BLaER1 treated with 17β-estradiol and CSF1 and Interleukin-3, amounts not matched to agents 10 nM and 100 nM (cell line): ENCODE data around the gene SMIM1.

Experiments
- H3K27ac ChIP-seq, 11 experiments: shearing (Covaris generic); formaldehyde crosslinking; 2 replicates each; pipeline ENCODE4 v1.8.1; 2022
- H3K27me3 ChIP-seq, 11 experiments: shearing (Covaris generic); formaldehyde crosslinking; 2 replicates each; pipeline ENCODE4 v1.8.1; 2022
- H3K36me3 ChIP-seq, 11 experiments: shearing (Covaris generic); formaldehyde crosslinking; 2 replicates each; pipeline ENCODE4 v1.8.1; 2022
- H3K4me1 ChIP-seq, 10 experiments: shearing (Covaris generic); formaldehyde crosslinking; 2 replicates each; pipeline ENCODE4 v1.8.1; 2022
- H3K4me2 ChIP-seq, 11 experiments: shearing (Covaris generic); formaldehyde crosslinking; 2 replicates each; pipeline ENCODE4 v1.8.1; 2022
- H3K4me3 ChIP-seq, 10 experiments: shearing (Covaris generic); formaldehyde crosslinking; 2 replicates each; pipeline ENCODE4 v1.8.1; 2022
- H3K9ac ChIP-seq, 11 experiments: shearing (Covaris generic); formaldehyde crosslinking; 2 replicates each; pipeline ENCODE4 v1.8.1; 2022
- H3K9me3 ChIP-seq, 11 experiments: shearing (Covaris generic); formaldehyde crosslinking; replicated peaks in 1 of 11; 2 replicates each; pipeline ENCODE4 v1.8.1; 2022
- H4K20me1 ChIP-seq, 11 experiments: shearing (Covaris generic); formaldehyde crosslinking; 2 replicates each; pipeline ENCODE4 v1.8.1; 2022
- Cebpa-rat ChIP-seq, 11 experiments: shearing (Covaris generic); IDR thresholded peaks; 2 replicates each; pipeline ENCODE4 v1.8.1; 2022

SMIM1 gene

DNA sequence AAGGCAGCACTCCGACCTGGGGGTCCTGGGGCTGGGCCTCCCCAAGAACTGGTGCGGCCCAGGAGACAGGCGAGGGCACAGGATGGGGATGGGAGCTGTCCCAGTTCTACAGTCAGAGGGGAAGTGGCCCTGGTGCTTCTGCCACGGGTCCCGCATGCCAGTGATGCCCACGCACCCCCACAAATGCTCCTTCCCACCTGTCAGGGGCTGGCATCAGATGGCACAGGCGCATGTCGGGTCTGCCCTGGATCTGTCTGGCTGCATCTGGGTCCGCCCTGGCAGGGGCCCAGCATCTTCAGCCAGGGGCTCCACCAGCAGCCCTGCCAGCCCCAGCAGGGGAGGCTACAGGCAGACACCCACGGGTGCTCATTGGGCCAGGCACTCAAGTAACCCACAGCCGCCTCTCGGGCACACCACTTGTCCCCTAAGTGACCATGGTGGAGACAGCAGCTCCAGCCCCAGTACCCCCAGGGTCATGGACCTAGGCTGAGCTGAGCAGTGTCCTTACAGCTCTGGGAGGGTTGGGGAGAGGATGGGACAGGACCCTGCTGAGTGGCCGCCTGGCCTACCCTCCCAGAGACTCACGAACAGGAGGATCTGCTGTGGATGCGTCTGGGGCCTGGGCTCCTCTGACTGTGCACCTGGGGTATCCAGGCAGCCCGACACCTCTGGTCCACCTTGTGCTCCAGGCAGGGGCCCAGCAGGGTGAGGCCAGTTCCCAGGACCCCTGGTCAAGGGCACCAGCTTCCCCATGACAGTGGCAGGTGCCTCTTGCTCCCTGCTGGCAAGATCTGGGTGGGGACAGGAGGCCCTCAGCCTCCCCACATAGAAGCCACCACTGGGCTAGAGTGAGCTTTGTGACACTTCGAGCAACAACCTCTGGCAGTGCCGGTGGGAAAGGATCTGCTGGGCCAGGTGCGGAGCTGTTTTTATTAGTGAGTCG, 5.4 kb downstream of the SMIM1 start:
- TF ChIP-seq Cebpa-rat (IDR thresholded peaks at IDR 0.05) = no peak
- Histone ChIP-seq H3K9me3 (no peaks in the 10 kb centered on the region), H3K4me2 (peak overlapping the region in 9 of 11 experiments; percentile 84 to 97 (median 95); a peak in 19 of 22 replicates), H4K20me1 (peaks cover 40 to 97% (median 85%) of the 10 kb centered on the region in 11 experiments; a peak in 21 of 22 replicates), H3K36me3 (peaks cover 41 to 52% (median 48%) of the 10 kb centered on the region in 11 experiments), H3K9ac (peak overlapping the region in 3 of 11 experiments; percentile 38 to 59 (median 51); a peak in 3 of 22 replicates), H3K27ac (no peak overlapping the region), H3K4me3 (no peak overlapping the region), H3K27me3 (peaks cover 0 to 2% (median 0%) of the 10 kb centered on the region in 11 experiments; a peak in 3 of 22 replicates), H3K4me1 (peaks cover 50 to 70% (median 63%) of the 10 kb centered on the region in 10 experiments)

DNA sequence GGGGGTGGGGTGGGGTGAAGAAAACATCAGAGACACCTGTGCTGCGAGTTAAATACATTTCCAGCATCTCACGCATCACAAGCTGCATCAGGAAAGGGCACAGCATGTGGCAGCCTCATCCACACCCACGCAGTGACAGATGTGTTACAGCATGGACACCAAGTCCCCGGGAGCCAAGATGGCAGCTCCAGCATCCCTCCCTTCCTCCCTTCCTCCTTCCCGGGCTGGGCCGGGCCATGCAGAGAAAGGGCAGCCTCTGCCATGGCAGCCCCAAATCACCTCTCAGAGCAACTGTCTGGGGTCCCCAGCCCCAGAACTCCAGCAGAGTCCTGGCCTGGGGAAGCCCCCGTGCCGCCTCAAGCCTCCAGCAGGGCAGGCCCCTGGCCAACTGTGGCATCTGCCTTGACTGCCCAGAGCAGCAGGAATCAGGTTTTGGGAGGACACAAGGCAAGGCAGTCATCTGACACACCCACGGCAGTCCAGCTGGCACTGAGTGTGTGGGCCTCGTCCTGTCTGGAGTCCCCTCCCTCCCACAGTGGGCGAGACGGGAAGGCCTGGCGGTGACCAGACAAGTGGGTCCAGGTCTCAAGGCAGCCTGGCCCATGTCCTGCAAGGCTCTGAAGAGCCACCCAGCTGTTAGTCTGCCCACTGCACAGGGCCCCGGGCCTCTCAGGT, 6.2 kb downstream of the SMIM1 start:
- H3K27ac ChIP-seq = no peak overlapping the region
- H3K27me3 ChIP-seq = no peaks in the 10 kb centered on the region; a peak in 1 of 22 replicates
- H4K20me1 ChIP-seq = peaks cover 46 to 97% (median 89%) of the 10 kb centered on the region in 11 experiments; a peak in 21 of 22 replicates
- H3K9me3 ChIP-seq = no peaks in the 10 kb centered on the region
- peaks cover 41 to 70% (median 63%) of the 10 kb centered on the region in 10 experiments for H3K4me1 ChIP-seq
- peaks cover 45 to 61% (median 56%) of the 10 kb centered on the region in 11 experiments for H3K36me3 ChIP-seq
- peak overlapping the region in 7 of 11 experiments; percentile 8 to 94 (median 84); a peak in 6 of 22 replicates for H3K4me2 ChIP-seq
- H3K9ac ChIP-seq = no peak overlapping the region
- TF ChIP-seq Cebpa-rat (IDR thresholded peaks at IDR 0.05) = no peak
- H3K4me3 ChIP-seq = no peak overlapping the region

DNA sequence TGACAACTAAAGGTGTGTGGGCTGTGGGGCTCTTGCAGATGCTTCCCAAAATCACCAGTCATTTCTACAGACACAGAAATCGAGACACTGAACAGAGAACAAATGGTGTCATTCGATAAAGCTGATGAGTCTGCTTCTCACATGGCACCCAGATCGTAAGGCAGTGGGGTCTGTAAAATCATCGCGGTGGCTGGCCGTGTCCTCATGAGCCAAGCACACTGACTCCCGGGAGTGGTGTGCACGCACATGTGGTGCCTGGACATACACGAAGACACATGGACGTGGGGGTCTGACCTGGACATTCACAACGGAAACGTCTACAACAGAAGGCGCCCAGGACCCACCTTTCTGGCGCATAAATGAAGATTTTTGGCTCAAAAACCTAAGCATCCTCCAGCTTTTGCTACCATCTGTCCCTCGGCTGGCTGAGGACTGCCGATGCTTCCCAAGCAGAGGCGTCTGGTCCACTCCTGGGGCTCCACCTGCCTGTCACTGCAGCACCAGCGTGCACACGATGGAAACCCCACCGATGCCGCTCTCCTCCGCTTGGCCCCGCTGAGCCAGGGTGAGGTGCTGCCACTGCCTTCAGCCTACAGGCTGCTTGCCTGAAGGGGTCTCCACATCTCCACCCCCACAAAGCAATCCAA, 6.8 kb downstream of the SMIM1 start:
- H4K20me1 ChIP-seq = peaks cover 53 to 97% (median 92%) of the 10 kb centered on the region in 11 experiments; a peak in 21 of 22 replicates
- H3K9ac ChIP-seq = no peak overlapping the region
- H3K4me1 ChIP-seq = peaks cover 36 to 70% (median 63%) of the 10 kb centered on the region in 10 experiments
- H3K36me3 ChIP-seq = peaks cover 47 to 67% (median 62%) of the 10 kb centered on the region in 11 experiments
- H3K9me3 ChIP-seq = no peaks in the 10 kb centered on the region
- no peak overlapping the region for H3K4me3 ChIP-seq
- no peak overlapping the region for H3K27ac ChIP-seq
- TF ChIP-seq Cebpa-rat (IDR thresholded peaks at IDR 0.05) = no peak
- H3K4me2 ChIP-seq = peak overlapping the region in 2 of 11 experiments; percentile 10; a peak in 2 of 22 replicates
- H3K27me3 ChIP-seq = peaks cover 0 to 5% (median 0%) of the 10 kb centered on the region in 11 experiments; a peak in 3 of 22 replicates

DNA sequence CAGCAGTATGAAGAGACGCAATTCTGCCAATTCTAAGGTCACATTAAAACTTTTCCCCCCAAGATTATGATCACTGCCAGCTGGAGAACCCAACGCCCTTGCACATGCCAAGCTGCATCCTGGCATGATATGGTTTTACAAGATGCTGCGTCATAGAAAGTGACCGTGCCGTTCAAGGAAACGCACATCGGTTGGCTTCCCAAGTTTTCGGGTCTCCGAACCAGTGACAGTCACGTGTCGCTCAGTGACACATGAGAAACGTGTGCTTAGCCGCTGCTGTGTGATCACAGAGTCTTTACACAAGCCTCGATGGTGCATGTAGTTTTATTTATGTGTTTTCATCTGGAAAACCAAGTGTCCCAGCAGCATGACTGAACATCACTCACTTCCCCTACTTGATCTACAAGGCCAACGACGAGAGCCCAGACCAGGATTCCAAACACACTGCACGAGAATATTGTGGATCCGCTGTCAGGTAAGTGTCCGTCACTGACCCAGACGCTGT, 7.4 kb downstream of the SMIM1 start:
- H3K4me1 ChIP-seq = peaks cover 31 to 70% (median 63%) of the 10 kb centered on the region in 10 experiments
- H3K9ac ChIP-seq = no peak overlapping the region
- peaks cover 0 to 9% (median 0%) of the 10 kb centered on the region in 11 experiments; a peak in 3 of 22 replicates for H3K27me3 ChIP-seq
- no peak overlapping the region for H3K4me3 ChIP-seq
- peaks cover 58 to 100% (median 95%) of the 10 kb centered on the region in 11 experiments; a peak in 21 of 22 replicates for H4K20me1 ChIP-seq
- H3K4me2 ChIP-seq = no peak overlapping the region
- no peak for TF ChIP-seq Cebpa-rat (IDR thresholded peaks at IDR 0.05)
- H3K9me3 ChIP-seq = no peaks in the 10 kb centered on the region
- H3K36me3 ChIP-seq = peaks cover 52 to 73% (median 68%) of the 10 kb centered on the region in 11 experiments
- no peak overlapping the region for H3K27ac ChIP-seq

DNA sequence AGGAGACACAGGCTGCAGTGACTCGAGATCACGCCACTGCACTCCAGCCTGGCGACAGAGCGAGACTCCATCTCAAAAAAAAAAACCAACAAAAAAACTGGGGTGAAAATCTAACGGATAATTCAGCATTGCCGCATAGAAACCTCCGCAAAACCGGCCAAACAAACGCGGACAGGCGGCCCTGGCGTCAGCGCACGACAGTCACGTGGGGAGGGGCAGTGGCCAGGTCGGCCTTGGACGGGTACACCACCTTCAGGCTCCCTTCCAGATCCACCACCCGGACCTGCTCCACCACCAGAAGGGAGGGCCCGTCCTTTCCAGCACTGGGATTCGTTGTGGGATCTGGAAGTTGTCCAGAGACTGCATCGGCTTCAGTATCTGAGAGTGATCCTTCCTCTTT, 8.4 kb downstream of the SMIM1 start:
- Histone ChIP-seq H3K4me3 (no peak overlapping the region), H3K4me2 (no peak overlapping the region), H3K27ac (no peak overlapping the region), H3K9me3 (no peaks in the 10 kb centered on the region), H3K27me3 (peaks cover 0 to 10% (median 0%) of the 10 kb centered on the region in 11 experiments; a peak in 3 of 22 replicates), H3K36me3 (peaks cover 61 to 82% (median 77%) of the 10 kb centered on the region in 11 experiments), H3K4me1 (peaks cover 22 to 70% (median 62%) of the 10 kb centered on the region in 10 experiments), H4K20me1 (peaks cover 68 to 100% (median 95%) of the 10 kb centered on the region in 11 experiments; a peak in 21 of 22 replicates), H3K9ac (no peak overlapping the region)
- no peak for TF ChIP-seq Cebpa-rat (IDR thresholded peaks at IDR 0.05)

DNA sequence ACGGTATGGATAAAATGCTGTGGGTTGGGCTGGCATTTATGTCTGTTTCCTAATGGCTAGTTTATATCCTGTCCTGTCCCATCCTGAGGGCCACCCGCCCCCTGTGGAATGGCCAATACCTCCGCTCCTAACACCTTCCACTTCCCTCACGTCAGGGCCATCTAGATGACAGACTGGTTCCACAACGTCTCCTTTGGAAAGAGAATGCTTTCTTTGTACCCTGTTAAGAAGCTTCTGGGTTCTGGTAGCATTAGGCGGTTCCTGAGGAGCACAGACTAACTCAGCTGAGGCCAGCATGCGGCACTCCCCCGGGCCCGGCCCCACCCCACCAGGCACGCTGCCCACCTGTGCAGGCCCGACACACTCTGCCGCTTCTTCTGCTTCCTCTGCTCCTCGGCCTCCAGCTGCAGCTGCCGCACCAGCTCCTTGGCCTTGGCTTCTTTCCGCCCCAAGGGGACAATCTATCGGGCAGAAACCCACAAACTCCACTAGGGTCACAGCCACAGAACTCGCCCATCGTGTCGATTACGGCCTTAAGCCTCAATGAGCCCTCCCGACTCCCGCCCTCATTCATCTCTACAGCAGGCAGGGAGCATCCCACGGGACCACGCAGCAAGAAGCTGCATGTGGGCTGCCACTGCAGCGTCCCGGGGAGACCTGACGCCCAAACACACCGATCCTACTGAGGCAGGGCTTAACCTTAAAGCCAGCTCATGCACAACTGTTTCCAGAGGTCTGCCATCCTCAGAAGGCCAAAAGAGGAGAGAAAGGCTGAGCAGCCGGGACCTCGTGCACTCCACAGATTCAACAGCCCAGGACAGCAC, 11.3 kb downstream of the SMIM1 start:
- peak overlapping the region in 4 of 11 experiments; percentile 14 to 33 (median 16); a peak in 5 of 22 replicates for H3K9ac ChIP-seq
- peaks cover 0 to 10% (median 0%) of the 10 kb centered on the region in 11 experiments; a peak in 3 of 22 replicates for H3K27me3 ChIP-seq
- no peaks in the 10 kb centered on the region for H3K9me3 ChIP-seq
- peaks cover 69 to 94% (median 84%) of the 10 kb centered on the region in 11 experiments for H3K36me3 ChIP-seq
- H3K4me3 ChIP-seq = peak overlapping the region in 2 of 10 experiments; percentile 2 to 27; a peak in 2 of 20 replicates
- H3K4me1 ChIP-seq = peaks cover 15 to 70% (median 57%) of the 10 kb centered on the region in 10 experiments
- peaks cover 68 to 100% (median 95%) of the 10 kb centered on the region in 11 experiments for H4K20me1 ChIP-seq
- TF ChIP-seq Cebpa-rat (IDR thresholded peaks at IDR 0.05) = no peak
- H3K4me2 ChIP-seq = peak overlapping the region in 9 of 11 experiments; percentile 54 to 91 (median 84); a peak in 18 of 22 replicates
- H3K27ac ChIP-seq = peak overlapping the region in 4 of 11 experiments; percentile 5 to 35 (median 22); a peak in 2 of 22 replicates

DNA sequence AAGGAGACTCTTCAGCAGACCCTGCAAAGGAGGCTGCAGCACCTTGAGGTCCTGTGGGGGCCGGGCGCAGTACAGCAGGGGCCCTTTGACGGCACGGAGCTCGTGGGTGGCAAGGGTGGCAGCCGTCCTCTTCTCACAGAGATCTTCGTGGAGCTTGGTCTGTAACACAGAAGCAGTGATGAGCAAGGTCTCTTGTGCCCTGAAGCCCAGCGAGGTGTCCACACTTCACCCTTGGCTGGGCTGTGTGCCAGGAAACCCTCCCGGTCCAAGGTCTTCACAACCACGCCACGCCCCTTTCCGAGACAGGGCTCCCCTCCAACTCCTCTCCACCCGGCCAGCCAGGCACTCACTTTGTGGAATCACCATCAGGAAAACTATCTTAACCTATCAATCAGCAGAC, 12.5 kb downstream of the SMIM1 start:
- no peak overlapping the region; a peak in 1 of 20 replicates for H3K4me3 ChIP-seq
- H3K9ac ChIP-seq = 0 out of 22 replicates have a peak overlapping the region, but pooled peaks of 2 of the 11 experiments have one; percentile 7 to 10
- peaks cover 57 to 82% (median 72%) of the 10 kb centered on the region in 11 experiments for H3K36me3 ChIP-seq
- peak overlapping the region in 9 of 11 experiments; percentile 54 to 91 (median 84); a peak in 18 of 22 replicates for H3K4me2 ChIP-seq
- H3K4me1 ChIP-seq = peaks cover 25 to 82% (median 69%) of the 10 kb centered on the region in 10 experiments
- no peak overlapping the region for H3K27ac ChIP-seq
- no peaks in the 10 kb centered on the region for H3K9me3 ChIP-seq
- peaks cover 70 to 100% (median 95%) of the 10 kb centered on the region in 11 experiments for H4K20me1 ChIP-seq
- no peak for TF ChIP-seq Cebpa-rat (IDR thresholded peaks at IDR 0.05)
- peaks cover 0 to 10% (median 0%) of the 10 kb centered on the region in 11 experiments; a peak in 3 of 22 replicates for H3K27me3 ChIP-seq
